AG04450 (cell line): ENCODE results near the gene APOH. TPM values are rescaled to one million over a fixed set of nuclear protein-coding genes. Genes with fewer than 3 reads are reported as not detected.
"Not testable (repeated sequence)": the region's sequence is repeated elsewhere in the genome, so short reads cannot be mapped to it uniquely, and the experiment has no call there.

Experiments used
- CTCF ChIA-PET: fragments of 300-600, 350-600 bp; formaldehyde crosslinking; extraction: SDS; loops from one replicate; lab custom pipeline; 2022; ENCODE audit warnings: antibody characterized with exemption, inconsistent platforms; lab: Charles Lee
- POLR2A ChIA-PET: fragments of 350-600 bp; formaldehyde crosslinking; extraction: SDS; loops from one replicate; lab custom pipeline; 2021; ENCODE audit warnings: antibody characterized with exemption, inconsistent platforms; lab: Yijun Ruan, JAX
- DNase-seq: peaks from one replicate; pipeline ENCODE4 v3.0.0-alpha.2; 2011; ENCODE audit warnings: low read depth, low spot score
- H3K27ac ChIP-seq: one replicate; pipeline ENCODE4 v1.5.1; 2012; ENCODE audit warnings: low read depth, low read length, control low read depth
- H3K27me3 ChIP-seq: one replicate; pipeline ENCODE4 v1.6.0; 2012; ENCODE audit warnings: low read length; ENCODE audit not compliant: control insufficient read depth, insufficient read depth
- H3K4me3 ChIP-seq: 2 replicates; pipeline ENCODE4 v1.5.1; 2011; ENCODE audit warnings: mild to moderate bottlenecking, low read depth, low read length, control low read depth
- H3K9me3 ChIP-seq: 2 replicates; pipeline ENCODE4 v1.5.1; 2012; ENCODE audit warnings: low read length; ENCODE audit not compliant: control insufficient read depth, insufficient read depth
- CTCF ChIP-seq: IDR thresholded peaks from 2 replicates; pipeline ENCODE4 v1.5.1; 2011; ENCODE audit warnings: low read depth, low read length, control low read depth, inconsistent platforms
- polyA plus RNA-seq: library from polyadenylated mRNA; depleted of rRNA; stranded (reverse); fragments of >200 nt; gene quantifications from 2 replicates; pipeline ENCODE4 v1.2.3, GENCODE V29; 2011

Gene APOH
- polyA plus RNA-seq, 1 experiment: not detected

- TF ChIP-seq CTCF: no peak
- no peak for DNase-seq
- Histone ChIP-seq H3K9me3 (no peaks in the 10 kb centered on the region), H3K4me3 (no peak overlapping the region), H3K27ac (no peak overlapping the region), H3K27me3 (no peaks in the 10 kb centered on the region)
- POLR2A ChIA-PET: no interaction called here
- CTCF ChIA-PET: interaction anchor here (1.0 kb wide), 1 partner anchor 8 kb away, joined by 3 read pairs; no protein-coding TSS in a partner anchor
Observed at GRCh38 chr17:66262767-66263166, 33.6 kb upstream of the APOH start.

- ChIA-PET CTCF (no interaction called here), POLR2A (interaction anchor here (0.7 kb wide), 1 partner anchor 209 kb away, joined by 6 read pairs; no protein-coding TSS in a partner anchor)
- Histone ChIP-seq H3K4me3 (no peak overlapping the region), H3K9me3 (no peaks in the 10 kb centered on the region), H3K27me3 (no peaks in the 10 kb centered on the region), H3K27ac (no peak overlapping the region)
- TF ChIP-seq CTCF: no peak
- no peak for DNase-seq
Observed at GRCh38 chr17:66260688-66261087, 31.5 kb upstream of the APOH start.

- Histone ChIP-seq H3K9me3 (no peaks in the 10 kb centered on the region), H3K27ac (no peak overlapping the region), H3K4me3 (no peak overlapping the region), H3K27me3 (no peaks in the 10 kb centered on the region)
- no peak for TF ChIP-seq CTCF
- POLR2A ChIA-PET: interaction anchor here (0.7 kb wide), 1 partner anchor 209 kb away, joined by 6 read pairs; no protein-coding TSS in a partner anchor
- CTCF ChIA-PET: no interaction called here
- no peak for DNase-seq
Observed at GRCh38 chr17:66260275-66260674, 31.1 kb upstream of the APOH start.

GRCh38 chr17:66255527-66255971 is 26.3 kb upstream of the APOH start:
- no peak for TF ChIP-seq CTCF
- H3K27me3 ChIP-seq: no peaks in the 10 kb centered on the region
- CTCF ChIA-PET: interaction anchor here (0.7 to 1.9 kb wide), 6 partner anchors 10 to 1024 kb away, joined by 3 to 9 read pairs (median 4); no protein-coding TSS in a partner anchor
- no peaks in the 10 kb centered on the region for H3K9me3 ChIP-seq
- H3K4me3 ChIP-seq: no peak overlapping the region
- H3K27ac ChIP-seq: no peak overlapping the region
- POLR2A ChIA-PET: no interaction called here
- no peak for DNase-seq

- Histone ChIP-seq H3K27ac (no peak overlapping the region), H3K27me3 (no peaks in the 10 kb centered on the region), H3K4me3 (no peak overlapping the region), H3K9me3 (no peaks in the 10 kb centered on the region)
- ChIA-PET POLR2A (no interaction called here), CTCF (interaction anchor here (0.7 to 1.9 kb wide), 10 partner anchors 8 to 1023 kb away, joined by 3 to 9 read pairs (median 4); no protein-coding TSS in a partner anchor)
- peak; percentile 82 for TF ChIP-seq CTCF
- DNase-seq: peak; percentile 62
Observed at GRCh38 chr17:66255112-66255511, 25.9 kb upstream of the APOH start.

- H3K9me3 ChIP-seq, H3K27me3 ChIP-seq, H3K27ac ChIP-seq, CTCF ChIA-PET, DNase-seq, H3K4me3 ChIP-seq, POLR2A ChIA-PET: not testable (repeated sequence)
Observed at GRCh38 chr17:66253458-66253857, 24.2 kb upstream of the APOH start.
